Stimulated activated effector memory CD8-positive, alpha-beta T cell treated with anti-CD3 and anti-CD28 coated beads, Interleukin-12 subunit alpha, Interleukin-12 subunit beta, amount 100 ng/mL, for 72 hours (primary cell): ENCODE results near the gene TMEM138.

ENCODE experiments used
- ATAC-seq: fragments of 150-1000 bp; cut with Tn5 transposase; 2 replicates; pipeline ENCODE4 v1.10.0; 2021
- DNase-seq, 2 donors: peaks; one replicate each; pipeline ENCODE4 v3.0.0; 2021 to 2022; ENCODE audit warnings: low spot score in 2 of 2
- H3K27ac Mint-ChIP-seq: one replicate; pipeline ENCODE4 v1.8.0; 2022; ENCODE audit warnings: mild to moderate bottlenecking, mixed read lengths
- H3K36me3 Mint-ChIP-seq: one replicate; pipeline ENCODE4 v1.8.0; 2022; ENCODE audit warnings: mild to moderate bottlenecking, mixed read lengths
- H3K4me1 Mint-ChIP-seq: one replicate; pipeline ENCODE4 v1.8.0; 2022; ENCODE audit warnings: mixed read lengths
- H3K4me3 Mint-ChIP-seq: one replicate; pipeline ENCODE4 v1.8.0; 2022; ENCODE audit warnings: mild to moderate bottlenecking, mixed read lengths
- H3K9me3 Mint-ChIP-seq: one replicate; pipeline ENCODE4 v1.8.0; 2022; ENCODE audit warnings: mixed read lengths

The TMEM138 gene

GRCh38 chr11:61403658-61404057 is 41.5 kb downstream of the TMEM138 start:
- no peak overlapping the region for H3K4me3 Mint-ChIP-seq

GRCh38 chr11:61404103-61404502 is 41.9 kb downstream of the TMEM138 start:
- peaks cover 91% of the 10 kb centered on the region for H3K36me3 Mint-ChIP-seq

More at GRCh38 chr11:61403658-61404057, 41.5 kb downstream of the TMEM138 start:
- ATAC-seq (no peak), DNase-seq (no peak)
- Mint-ChIP-seq H3K9me3 (no peaks in the 10 kb centered on the region), H3K4me1 (no peaks in the 10 kb centered on the region), H3K27ac (peak overlapping the region; percentile 83), H3K36me3 (peaks cover 91% of the 10 kb centered on the region)

GRCh38 chr11:61404641-61405040 is 42.5 kb downstream of the TMEM138 start:
- Mint-ChIP-seq H3K9me3 (no peaks in the 10 kb centered on the region), H3K36me3 (peaks cover 91% of the 10 kb centered on the region), H3K4me3 (no peak overlapping the region), H3K27ac (peak overlapping the region; percentile 83), H3K4me1 (no peaks in the 10 kb centered on the region)
- DNase-seq (no peak), ATAC-seq (no peak)

More at GRCh38 chr11:61404103-61404502, 41.9 kb downstream of the TMEM138 start:
- Mint-ChIP-seq H3K4me3 (no peak overlapping the region), H3K4me1 (no peaks in the 10 kb centered on the region), H3K27ac (peak overlapping the region; percentile 83), H3K9me3 (no peaks in the 10 kb centered on the region)
- no peak for ATAC-seq
- DNase-seq = no peak

- H3K27ac Mint-ChIP-seq = peak overlapping the region; percentile 17
These were observed 43.9 kb downstream of the TMEM138 start for GRCh38 chr11:61406067-61406466.

GRCh38 chr11:61406991-61407728 is 45.0 kb downstream of the TMEM138 start:
- Mint-ChIP-seq H3K4me3 (no peak overlapping the region), H3K36me3 (peaks cover 100% of the 10 kb centered on the region), H3K9me3 (no peaks in the 10 kb centered on the region), H3K4me1 (no peaks in the 10 kb centered on the region), H3K27ac (peak overlapping the region; percentile 70)
- no peak for DNase-seq
- ATAC-seq = no peak

More at GRCh38 chr11:61406067-61406466, 43.9 kb downstream of the TMEM138 start:
- H3K9me3 Mint-ChIP-seq = no peaks in the 10 kb centered on the region
- ATAC-seq = no peak
- no peak overlapping the region for H3K4me3 Mint-ChIP-seq
- DNase-seq = no peak
- H3K36me3 Mint-ChIP-seq = peaks cover 95% of the 10 kb centered on the region
- H3K4me1 Mint-ChIP-seq = no peaks in the 10 kb centered on the region

GRCh38 chr11:61411589-61411988 is 49.4 kb downstream of the TMEM138 start:
- ATAC-seq (no peak), DNase-seq (no peak)
- H3K27ac Mint-ChIP-seq = peak overlapping the region; percentile 68
- no peaks in the 10 kb centered on the region for H3K9me3 Mint-ChIP-seq
- peaks cover 100% of the 10 kb centered on the region for H3K36me3 Mint-ChIP-seq
- H3K4me1 Mint-ChIP-seq = peaks cover 7% of the 10 kb centered on the region
- no peak overlapping the region for H3K4me3 Mint-ChIP-seq

GRCh38 chr11:61413496-61413895 is 51.3 kb downstream of the TMEM138 start:
- DNase-seq = no peak

GRCh38 chr11:61414547-61414946 is 52.4 kb downstream of the TMEM138 start:
- Mint-ChIP-seq H3K4me1 (peaks cover 29% of the 10 kb centered on the region), H3K36me3 (peaks cover 100% of the 10 kb centered on the region), H3K9me3 (no peaks in the 10 kb centered on the region), H3K4me3 (no peak overlapping the region), H3K27ac (peak overlapping the region; percentile 86)
- DNase-seq (no peak), ATAC-seq (no peak)

More at GRCh38 chr11:61413496-61413895, 51.3 kb downstream of the TMEM138 start:
- Mint-ChIP-seq H3K4me1 (peaks cover 22% of the 10 kb centered on the region), H3K9me3 (no peaks in the 10 kb centered on the region), H3K27ac (peak overlapping the region; percentile 86), H3K4me3 (no peak overlapping the region), H3K36me3 (peaks cover 100% of the 10 kb centered on the region)
- no peak for ATAC-seq

- H3K27ac Mint-ChIP-seq = peak overlapping the region; percentile 86
- peaks cover 100% of the 10 kb centered on the region for H3K36me3 Mint-ChIP-seq
- no peak for ATAC-seq
- DNase-seq = no peak
- H3K4me3 Mint-ChIP-seq = no peak overlapping the region
- H3K9me3 Mint-ChIP-seq = no peaks in the 10 kb centered on the region
- peaks cover 33% of the 10 kb centered on the region for H3K4me1 Mint-ChIP-seq
These were observed 53.2 kb downstream of the TMEM138 start for GRCh38 chr11:61415381-61415780.

GRCh38 chr11:61416941-61417340 is 54.8 kb downstream of the TMEM138 start:
- no peak for ATAC-seq
- Mint-ChIP-seq H3K36me3 (peaks cover 100% of the 10 kb centered on the region), H3K4me3 (no peak overlapping the region), H3K9me3 (no peaks in the 10 kb centered on the region), H3K4me1 (peaks cover 33% of the 10 kb centered on the region), H3K27ac (peak overlapping the region; percentile 77)
- DNase-seq = no peak

GRCh38 chr11:61417670-61418069 is 55.5 kb downstream of the TMEM138 start:
- ATAC-seq (no peak), DNase-seq (no peak)
- Mint-ChIP-seq H3K4me1 (peaks cover 33% of the 10 kb centered on the region), H3K27ac (peak overlapping the region; percentile 77), H3K9me3 (no peaks in the 10 kb centered on the region), H3K36me3 (peaks cover 100% of the 10 kb centered on the region), H3K4me3 (no peak overlapping the region)

- H3K4me1 Mint-ChIP-seq = peaks cover 33% of the 10 kb centered on the region
- H3K27ac Mint-ChIP-seq = peak overlapping the region; percentile 77
- H3K4me3 Mint-ChIP-seq = no peak overlapping the region
- no peaks in the 10 kb centered on the region for H3K9me3 Mint-ChIP-seq
- H3K36me3 Mint-ChIP-seq = peaks cover 100% of the 10 kb centered on the region
- peak; percentile 61 for ATAC-seq
- DNase-seq = no peak
These were observed 56.0 kb downstream of the TMEM138 start for GRCh38 chr11:61418136-61418535.
